ENCODE data around the gene WDR46.

DNA sequence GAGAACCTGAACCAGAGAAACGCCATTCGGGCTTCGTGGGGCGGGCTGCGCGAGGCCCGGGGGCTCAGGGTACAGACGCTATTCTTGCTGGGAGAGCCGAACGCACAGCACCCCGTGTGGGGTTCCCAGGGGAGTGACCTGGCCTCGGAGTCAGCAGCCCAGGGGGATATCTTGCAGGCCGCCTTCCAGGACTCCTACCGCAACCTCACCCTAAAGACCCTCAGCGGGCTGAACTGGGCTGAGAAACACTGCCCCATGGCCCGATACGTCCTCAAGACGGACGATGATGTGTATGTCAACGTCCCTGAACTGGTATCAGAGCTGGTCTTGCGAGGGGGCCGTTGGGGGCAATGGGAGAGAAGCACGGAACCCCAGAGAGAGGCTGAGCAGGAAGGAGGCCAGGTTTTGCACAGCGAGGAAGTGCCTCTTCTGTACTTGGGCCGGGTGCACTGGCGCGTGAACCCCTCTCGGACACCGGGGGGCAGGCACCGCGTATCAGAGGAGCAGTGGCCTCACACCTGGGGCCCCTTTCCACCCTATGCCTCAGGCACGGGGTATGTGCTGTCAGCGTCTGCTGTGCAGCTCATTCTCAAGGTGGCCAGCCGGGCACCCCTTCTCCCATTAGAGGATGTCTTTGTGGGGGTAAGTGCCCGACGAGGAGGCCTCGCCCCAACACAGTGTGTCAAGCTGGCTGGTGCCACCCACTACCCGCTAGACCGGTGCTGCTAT is 11.2 kb downstream of the WDR46 start:
- TF ChIP-seq, protein P1, sequence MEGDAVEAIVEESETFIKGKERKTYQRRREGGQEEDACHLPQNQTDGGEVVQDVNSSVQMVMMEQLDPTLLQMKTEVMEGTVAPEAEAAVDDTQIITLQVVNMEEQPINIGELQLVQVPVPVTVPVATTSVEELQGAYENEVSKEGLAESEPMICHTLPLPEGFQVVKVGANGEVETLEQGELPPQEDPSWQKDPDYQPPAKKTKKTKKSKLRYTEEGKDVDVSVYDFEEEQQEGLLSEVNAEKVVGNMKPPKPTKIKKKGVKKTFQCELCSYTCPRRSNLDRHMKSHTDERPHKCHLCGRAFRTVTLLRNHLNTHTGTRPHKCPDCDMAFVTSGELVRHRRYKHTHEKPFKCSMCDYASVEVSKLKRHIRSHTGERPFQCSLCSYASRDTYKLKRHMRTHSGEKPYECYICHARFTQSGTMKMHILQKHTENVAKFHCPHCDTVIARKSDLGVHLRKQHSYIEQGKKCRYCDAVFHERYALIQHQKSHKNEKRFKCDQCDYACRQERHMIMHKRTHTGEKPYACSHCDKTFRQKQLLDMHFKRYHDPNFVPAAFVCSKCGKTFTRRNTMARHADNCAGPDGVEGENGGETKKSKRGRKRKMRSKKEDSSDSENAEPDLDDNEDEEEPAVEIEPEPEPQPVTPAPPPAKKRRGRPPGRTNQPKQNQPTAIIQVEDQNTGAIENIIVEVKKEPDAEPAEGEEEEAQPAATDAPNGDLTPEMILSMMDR (IDR thresholded peaks at IDR 0.05): no peak
- TF ChIP-seq POLR2A (IDR thresholded peaks at IDR 0.05; ENCODE audit: low read depth): no peak
- TF ChIP-seq EP300 (IDR thresholded peaks at IDR 0.05): no peak
- no peak for TF ChIP-seq POLR2AphosphoS5 (IDR thresholded peaks at IDR 0.05)
